GM21447 (cell line): Measurements from ENCODE around the gene SMIM3.
"Not testable (repeated sequence)": the region's sequence is repeated elsewhere in the genome, so short reads cannot be mapped to it uniquely, and the experiment has no call there.

Experiments
- ATAC-seq: cut with Tn5 transposase; IDR thresholded peaks from one replicate; pipeline ENCODE4 v1.9.1; 2021; ENCODE audit not compliant: unreplicated experiment

Gene SMIM3

GRCh38 chr5:150778517-150779396 is at the start of gene SMIM3:
SMIM3 (plus strand) TSS chr5:150778757; CDS start chr5:150795441, 16,684 bp downstream.
- ATAC-seq: peak; percentile 27

GRCh38 chr5:150729859-150730258 is 48.7 kb upstream of the SMIM3 start:
- ATAC-seq: no peak

GRCh38 chr5:150731669-150732242 is 46.8 kb upstream of the SMIM3 start:
- ATAC-seq: no peak

GRCh38 chr5:150734579-150735384 is 43.8 kb upstream of the SMIM3 start:
- peak; percentile 79 for ATAC-seq

GRCh38 chr5:150738862-150739261 is 39.7 kb upstream of the SMIM3 start:
- ATAC-seq: no peak

GRCh38 chr5:150740992-150741391 is 37.6 kb upstream of the SMIM3 start:
- ATAC-seq: no peak

GRCh38 chr5:150742455-150743141 is 36.0 kb upstream of the SMIM3 start:
- not testable (repeated sequence) for ATAC-seq

- not testable (repeated sequence) for ATAC-seq
These were observed 35.4 kb upstream of the SMIM3 start for GRCh38 chr5:150743142-150743488.

- no peak for ATAC-seq
These were observed 28.1 kb upstream of the SMIM3 start for GRCh38 chr5:150750469-150750868.

GRCh38 chr5:150751096-150751891 is 27.3 kb upstream of the SMIM3 start:
- no peak for ATAC-seq

- ATAC-seq: no peak
These were observed 25.1 kb upstream of the SMIM3 start for GRCh38 chr5:150753463-150753862.

GRCh38 chr5:150753863-150754262 is 24.7 kb upstream of the SMIM3 start:
- ATAC-seq: no peak

- ATAC-seq: no peak
These were observed 21.4 kb upstream of the SMIM3 start for GRCh38 chr5:150757087-150757649.

GRCh38 chr5:150758203-150758530 is 20.4 kb upstream of the SMIM3 start:
- ATAC-seq: peak; percentile 12

GRCh38 chr5:150758531-150759333 is 19.8 kb upstream of the SMIM3 start, which contains the start of gene DCTN4:
DCTN4 (minus strand) TSS chr5:150759017; CDS start chr5:150758993, 24 bp downstream.
- peak; percentile 97 for ATAC-seq

GRCh38 chr5:150759334-150759583 is 19.3 kb upstream of the SMIM3 start:
- ATAC-seq: no peak

- ATAC-seq: no peak
These were observed 16.3 kb upstream of the SMIM3 start for GRCh38 chr5:150762211-150762610.

GRCh38 chr5:150763023-150763769 is 15.4 kb upstream of the SMIM3 start:
- no peak for ATAC-seq

GRCh38 chr5:150764530-150764929 is 14.0 kb upstream of the SMIM3 start:
- ATAC-seq: no peak
